ENCODE measurements around the gene UTS2B. TPM values are rescaled to one million over a fixed set of nuclear protein-coding genes. Genes with fewer than 3 reads are reported as not detected.

UTS2B gene
- polyA plus RNA-seq, 1 experiment, result 1.2 TPM

DNA sequence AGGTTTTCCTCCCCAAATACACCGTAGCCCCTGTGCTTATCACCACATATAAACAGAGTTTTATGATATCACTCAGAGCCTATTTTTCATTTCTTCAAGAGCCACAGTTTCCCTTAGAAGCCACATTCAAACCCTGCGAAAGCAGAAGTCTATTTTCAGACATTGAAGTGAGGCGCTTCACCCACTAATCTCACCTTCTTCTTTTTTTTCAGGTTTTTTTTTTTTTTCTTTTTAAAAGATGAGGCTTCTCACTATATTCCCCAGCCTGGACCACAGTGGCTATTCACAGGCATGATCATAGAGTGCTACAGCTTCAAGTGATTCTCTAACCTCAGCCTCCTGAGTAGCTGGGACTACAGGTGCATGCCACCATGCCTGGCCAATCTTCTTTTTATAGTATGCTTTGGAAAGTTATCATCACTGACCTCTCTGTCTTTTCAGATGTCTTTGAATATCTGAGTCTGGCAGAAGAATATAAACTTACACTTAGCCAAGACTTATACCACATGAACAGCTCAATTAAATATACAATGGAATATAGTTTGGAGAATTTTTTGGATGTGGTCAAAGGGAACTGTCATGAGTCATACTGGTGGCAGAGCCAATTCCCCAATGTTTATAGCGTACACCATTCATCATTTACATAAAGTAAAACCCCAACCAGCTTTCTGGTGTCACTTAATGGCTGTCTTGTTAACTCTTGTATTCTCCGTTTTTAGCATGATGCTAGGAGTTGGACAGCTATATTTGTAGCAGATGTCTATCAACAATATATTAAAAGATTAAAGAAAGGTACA is 60.8 kb downstream of the UTS2B start:
- peak; percentile 24 for DNase-seq (ENCODE audit: low read depth, low spot score)
- Histone ChIP-seq H3K27me3 (ENCODE audit: control insufficient read depth, insufficient read depth, low read length) (no peaks in the 10 kb centered on the region), H3K9me3 (ENCODE audit: control insufficient read depth, insufficient read depth, low read length) (no peaks in the 10 kb centered on the region), H3K4me3 (ENCODE audit: low read depth, low read length) (no peak overlapping the region), H3K27ac (ENCODE audit: low read depth, low read length) (no peak overlapping the region)
- ChIA-PET CTCF (no interaction called here), POLR2A (no interaction called here)
- TF ChIP-seq, protein P1, sequence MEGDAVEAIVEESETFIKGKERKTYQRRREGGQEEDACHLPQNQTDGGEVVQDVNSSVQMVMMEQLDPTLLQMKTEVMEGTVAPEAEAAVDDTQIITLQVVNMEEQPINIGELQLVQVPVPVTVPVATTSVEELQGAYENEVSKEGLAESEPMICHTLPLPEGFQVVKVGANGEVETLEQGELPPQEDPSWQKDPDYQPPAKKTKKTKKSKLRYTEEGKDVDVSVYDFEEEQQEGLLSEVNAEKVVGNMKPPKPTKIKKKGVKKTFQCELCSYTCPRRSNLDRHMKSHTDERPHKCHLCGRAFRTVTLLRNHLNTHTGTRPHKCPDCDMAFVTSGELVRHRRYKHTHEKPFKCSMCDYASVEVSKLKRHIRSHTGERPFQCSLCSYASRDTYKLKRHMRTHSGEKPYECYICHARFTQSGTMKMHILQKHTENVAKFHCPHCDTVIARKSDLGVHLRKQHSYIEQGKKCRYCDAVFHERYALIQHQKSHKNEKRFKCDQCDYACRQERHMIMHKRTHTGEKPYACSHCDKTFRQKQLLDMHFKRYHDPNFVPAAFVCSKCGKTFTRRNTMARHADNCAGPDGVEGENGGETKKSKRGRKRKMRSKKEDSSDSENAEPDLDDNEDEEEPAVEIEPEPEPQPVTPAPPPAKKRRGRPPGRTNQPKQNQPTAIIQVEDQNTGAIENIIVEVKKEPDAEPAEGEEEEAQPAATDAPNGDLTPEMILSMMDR (IDR thresholded peaks at IDR 0.05; ENCODE audit: low read depth, low read length), result no peak

DNA sequence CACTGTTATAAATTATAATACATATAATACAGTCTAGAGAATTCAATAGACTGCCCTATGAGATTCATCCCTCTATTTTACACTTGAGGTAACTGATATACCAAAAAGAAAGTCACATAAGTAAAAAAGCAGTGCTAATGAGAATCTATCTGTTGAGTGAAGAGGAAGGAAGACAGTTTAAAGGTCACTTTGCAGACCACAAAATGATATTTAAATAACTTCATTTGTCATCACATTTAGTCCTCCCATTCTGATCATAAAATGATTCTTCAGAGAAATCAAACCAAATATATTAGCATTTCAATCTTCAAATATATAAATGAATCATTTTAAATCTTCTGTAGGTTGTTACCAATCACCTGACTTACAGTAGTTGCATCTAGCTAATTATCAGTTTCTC is 61.6 kb downstream of the UTS2B start:
- no peaks in the 10 kb centered on the region for H3K27me3 ChIP-seq (ENCODE audit: control insufficient read depth, insufficient read depth, low read length)
- CTCF ChIA-PET, result no interaction called here
- H3K27ac ChIP-seq (ENCODE audit: low read depth, low read length), result no peak overlapping the region
- TF ChIP-seq, protein P1 (IDR thresholded peaks at IDR 0.05; ENCODE audit: low read depth, low read length), result no peak
- POLR2A ChIA-PET, result no interaction called here
- no peak for DNase-seq (ENCODE audit: low read depth, low spot score)
- no peak overlapping the region for H3K4me3 ChIP-seq (ENCODE audit: low read depth, low read length)
- no peaks in the 10 kb centered on the region for H3K9me3 ChIP-seq (ENCODE audit: control insufficient read depth, insufficient read depth, low read length)

DNA sequence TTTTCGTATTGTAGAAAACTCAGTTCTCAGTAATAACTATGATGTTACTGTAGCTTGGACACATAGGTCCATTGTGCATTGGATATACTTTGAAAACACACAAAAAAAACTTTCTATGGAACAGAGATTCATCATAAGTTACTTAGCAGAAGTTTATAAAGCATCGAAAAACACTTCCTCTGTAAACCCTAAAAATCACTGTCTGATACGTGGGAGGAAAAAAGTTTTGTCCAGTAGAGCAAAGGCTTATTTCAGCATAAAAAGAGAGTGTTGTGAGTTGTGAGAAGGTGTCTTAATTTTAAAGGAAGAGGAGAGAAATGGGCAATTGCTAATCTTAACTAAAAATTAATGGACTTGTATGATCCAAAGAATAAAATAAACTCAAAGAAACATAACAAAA is 66.5 kb downstream of the UTS2B start:
- Histone ChIP-seq H3K27me3 (ENCODE audit: control insufficient read depth, insufficient read depth, low read length) (no peaks in the 10 kb centered on the region), H3K4me3 (ENCODE audit: low read depth, low read length) (no peak overlapping the region), H3K27ac (ENCODE audit: low read depth, low read length) (no peak overlapping the region), H3K9me3 (ENCODE audit: control insufficient read depth, insufficient read depth, low read length) (no peaks in the 10 kb centered on the region)
- ChIA-PET POLR2A (no interaction called here), CTCF (no interaction called here)
- no peak for DNase-seq (ENCODE audit: low read depth, low spot score)
- TF ChIP-seq, protein P1 (IDR thresholded peaks at IDR 0.05; ENCODE audit: low read depth, low read length), result no peak

DNA sequence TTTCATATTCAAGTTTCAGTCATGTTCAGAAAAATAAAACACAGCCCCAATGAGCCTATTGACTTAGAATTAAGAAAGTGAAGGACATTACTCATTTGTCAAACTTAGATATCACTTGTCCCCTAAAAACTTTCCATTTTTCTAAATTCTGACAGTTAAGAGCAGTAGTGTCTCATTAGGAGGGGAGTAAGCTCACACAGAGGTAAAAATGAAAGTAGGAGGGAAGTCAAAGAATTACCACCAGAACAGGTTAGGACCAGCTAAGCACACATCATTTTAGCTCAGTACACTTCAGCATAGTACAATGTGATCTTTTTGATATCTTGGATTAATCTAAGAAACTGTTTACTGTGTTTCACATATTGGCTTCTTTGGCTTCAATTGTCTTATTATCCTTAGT is 67.0 kb downstream of the UTS2B start:
- no peak overlapping the region for H3K4me3 ChIP-seq (ENCODE audit: low read depth, low read length)
- POLR2A ChIA-PET, result no interaction called here
- H3K9me3 ChIP-seq (ENCODE audit: control insufficient read depth, insufficient read depth, low read length), result no peaks in the 10 kb centered on the region
- TF ChIP-seq, protein P1 (IDR thresholded peaks at IDR 0.05; ENCODE audit: low read depth, low read length), result no peak
- DNase-seq (ENCODE audit: low read depth, low spot score), result no peak
- H3K27me3 ChIP-seq (ENCODE audit: control insufficient read depth, insufficient read depth, low read length), result no peaks in the 10 kb centered on the region
- CTCF ChIA-PET, result no interaction called here
- no peak overlapping the region for H3K27ac ChIP-seq (ENCODE audit: low read depth, low read length)

DNA sequence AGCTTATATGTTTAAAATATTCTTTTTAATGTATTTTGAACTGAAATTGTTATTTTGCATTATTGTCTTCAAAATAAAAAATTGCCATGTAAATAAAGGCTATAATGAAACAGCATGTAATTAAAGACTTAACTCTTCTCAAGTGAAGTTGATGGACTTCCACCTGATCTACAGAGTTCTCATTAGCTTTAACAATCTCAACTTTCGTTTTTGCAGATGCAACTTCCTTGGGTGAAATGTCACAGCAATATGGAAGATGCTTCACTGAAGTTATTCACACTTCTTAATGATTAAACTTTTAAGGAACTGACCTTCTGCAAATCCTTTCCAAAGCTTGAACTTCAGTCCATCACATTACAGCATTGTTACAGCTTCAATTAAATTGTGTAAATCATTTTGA is 67.7 kb downstream of the UTS2B start:
- no peak overlapping the region for H3K4me3 ChIP-seq (ENCODE audit: low read depth, low read length)
- no peak for DNase-seq (ENCODE audit: low read depth, low spot score)
- TF ChIP-seq, protein P1 (IDR thresholded peaks at IDR 0.05; ENCODE audit: low read depth, low read length), result no peak
- no peaks in the 10 kb centered on the region for H3K9me3 ChIP-seq (ENCODE audit: control insufficient read depth, insufficient read depth, low read length)
- CTCF ChIA-PET, result no interaction called here
- H3K27ac ChIP-seq (ENCODE audit: low read depth, low read length), result no peak overlapping the region
- POLR2A ChIA-PET, result no interaction called here
- no peaks in the 10 kb centered on the region for H3K27me3 ChIP-seq (ENCODE audit: control insufficient read depth, insufficient read depth, low read length)
